ENCODE data around the gene SLN.

SLN gene

DNA sequence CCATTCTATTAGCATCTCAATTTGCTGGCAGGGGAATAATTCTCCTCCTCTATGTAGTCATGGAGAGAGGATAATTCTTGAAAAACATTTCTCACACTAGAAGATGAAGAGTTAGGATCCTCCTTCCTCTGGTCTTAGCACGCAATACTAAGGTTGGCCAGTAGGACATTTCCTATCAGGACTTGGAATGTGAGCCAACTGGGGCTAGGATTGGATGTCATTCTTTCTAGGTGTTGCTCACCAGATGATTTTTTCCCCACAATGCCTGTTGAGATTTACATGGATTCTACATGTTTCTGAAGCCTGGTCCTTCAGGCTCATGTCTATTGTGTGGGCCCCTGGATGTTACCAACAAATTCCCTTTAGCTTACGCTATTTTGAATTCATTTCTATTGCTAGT is 28.0 kb downstream of the SLN start:
- DNase-seq (ENCODE audit: low read depth), result no peak

DNA sequence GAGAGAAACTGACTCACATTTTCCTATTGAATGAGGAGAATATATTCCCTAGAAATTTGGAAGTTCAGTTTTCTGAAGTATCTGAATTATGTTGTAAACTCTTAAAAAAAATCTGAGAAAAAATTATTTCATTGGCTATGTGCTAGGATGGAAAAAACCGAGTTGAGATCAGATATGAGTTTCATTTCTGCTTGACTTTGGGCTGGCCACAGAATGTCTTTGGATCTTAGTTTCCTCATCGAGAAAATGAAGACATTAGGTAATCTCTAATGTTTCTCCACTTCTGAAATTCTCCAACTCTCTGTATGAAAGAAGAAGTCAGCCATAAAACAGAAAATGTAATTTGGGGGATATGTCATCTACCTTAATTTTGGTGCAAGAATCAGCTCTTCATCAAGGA is 28.8 kb downstream of the SLN start:
- no peak for DNase-seq (ENCODE audit: low read depth)

DNA sequence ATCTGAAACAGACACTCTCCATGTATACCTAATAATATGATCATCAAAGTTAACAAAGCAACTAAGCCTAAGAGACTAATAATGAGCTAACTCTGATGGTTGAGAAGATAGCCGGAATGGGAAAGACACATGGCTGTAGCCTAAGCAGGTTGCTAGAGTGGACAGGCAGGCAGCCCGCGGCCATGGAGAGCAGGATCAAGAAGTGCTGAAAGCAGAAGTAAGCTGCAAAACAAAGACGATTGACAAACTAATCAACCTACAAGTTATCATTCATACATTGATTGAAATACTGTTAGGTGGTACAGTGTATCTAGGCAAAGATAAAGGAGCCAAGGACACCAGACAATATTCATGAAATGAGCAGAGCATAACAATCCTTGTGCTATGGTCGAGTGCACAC is 29.3 kb downstream of the SLN start:
- no peak for DNase-seq (ENCODE audit: low read depth)

DNA sequence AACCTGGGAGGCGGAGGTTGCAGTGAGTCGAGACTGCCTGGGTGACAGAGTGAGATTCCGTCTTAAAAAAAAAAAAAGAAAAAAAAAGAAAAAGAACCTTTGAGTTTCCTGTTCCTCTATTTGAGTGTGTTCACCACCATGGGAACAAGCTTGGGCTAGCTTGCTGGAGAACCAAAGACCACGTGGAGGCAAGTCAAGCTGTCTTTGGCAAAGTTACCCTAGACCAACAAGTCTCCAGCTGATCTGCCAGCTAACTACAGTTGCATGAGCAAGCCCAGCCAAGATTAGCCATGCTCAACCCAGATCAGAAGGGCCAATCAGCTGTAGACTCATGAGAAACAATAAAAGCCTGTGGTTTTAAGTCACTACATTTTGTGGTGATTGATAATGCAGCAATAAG is 29.7 kb downstream of the SLN start:
- DNase-seq (ENCODE audit: low read depth), result no peak

DNA sequence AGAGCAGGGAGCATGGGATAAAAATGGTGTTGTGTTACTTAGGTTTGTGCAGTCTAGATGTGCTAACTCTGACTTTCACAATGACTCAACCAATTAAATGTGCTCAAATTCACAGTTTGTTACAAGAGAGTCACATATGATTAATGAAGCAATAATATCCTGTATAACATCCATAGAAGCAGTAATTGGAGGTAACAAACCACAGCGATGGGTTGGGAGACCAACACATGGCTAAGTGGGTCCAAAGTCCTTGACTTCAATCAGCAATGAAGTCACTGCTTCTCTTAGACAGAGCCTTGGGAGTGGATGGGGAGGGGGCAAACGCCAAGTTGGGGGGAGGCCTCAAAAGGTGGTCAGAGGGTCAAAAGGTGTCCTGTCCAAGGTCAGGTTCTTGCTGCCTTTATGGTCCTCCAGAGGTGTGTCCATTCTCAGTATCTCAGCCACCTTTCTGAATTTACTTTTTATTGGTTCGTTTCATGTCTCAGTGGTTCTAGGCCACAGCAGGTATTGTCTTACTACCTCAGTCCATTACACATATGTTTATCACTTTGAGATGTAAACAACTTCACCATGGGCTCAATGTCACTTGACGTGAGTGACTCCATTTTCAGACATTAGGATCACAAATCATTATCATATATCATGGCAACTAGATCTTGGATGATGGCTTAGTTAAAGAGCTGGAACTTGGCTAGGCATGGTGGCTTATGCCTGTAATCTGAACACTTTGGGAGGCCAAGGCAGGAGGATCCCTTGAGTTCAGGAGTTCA is 32.4 kb downstream of the SLN start:
- no peak for DNase-seq (ENCODE audit: low read depth)

DNA sequence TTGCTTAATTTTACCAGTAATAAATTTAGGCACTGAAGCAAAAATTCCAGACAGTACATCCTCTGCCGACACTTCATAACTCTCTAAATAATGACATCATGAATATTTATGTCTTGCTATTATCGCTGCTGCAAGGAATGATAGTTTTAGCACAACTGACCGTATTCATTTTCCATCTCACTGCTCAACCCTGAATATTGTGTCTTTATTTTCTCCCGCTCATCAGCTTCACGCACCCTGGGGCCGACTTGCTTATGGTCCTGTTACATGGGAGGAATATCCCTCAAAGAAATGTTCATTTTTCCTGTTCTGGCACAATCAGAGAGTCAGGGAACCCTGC is 33.3 kb downstream of the SLN start:
- DNase-seq (ENCODE audit: low read depth), result no peak

DNA sequence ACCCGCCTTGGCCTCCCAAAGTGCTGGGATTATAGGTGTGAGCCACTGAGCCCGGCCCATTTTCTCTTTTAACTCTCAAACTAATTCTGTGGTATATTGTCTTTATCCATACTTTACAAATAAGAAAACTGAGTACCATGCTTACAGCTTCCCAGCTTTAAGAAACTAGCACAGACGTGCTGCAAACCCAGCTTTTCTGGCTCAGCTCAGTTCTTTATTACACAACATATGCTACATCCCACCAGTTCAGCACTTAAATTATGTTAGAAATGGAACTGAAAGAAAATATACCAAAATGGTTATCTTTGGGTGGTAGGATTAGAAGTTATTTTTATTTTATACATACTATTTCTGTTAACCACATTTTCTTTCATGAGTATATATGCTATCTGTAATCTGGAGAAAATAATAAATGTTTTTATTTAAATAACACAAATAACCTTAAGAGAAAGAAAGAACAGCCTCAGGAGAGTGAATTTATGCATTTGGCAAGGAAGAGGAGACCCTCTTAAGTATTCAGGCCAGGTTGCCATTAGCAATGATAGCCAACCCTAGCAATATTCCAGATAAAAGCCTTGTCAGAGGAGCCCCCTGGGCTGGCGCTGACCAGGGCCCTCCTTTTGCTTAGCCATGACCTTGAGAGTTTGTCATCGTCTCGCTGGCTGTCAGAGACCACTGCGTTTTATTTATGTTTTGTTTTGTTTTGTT is 33.8 kb downstream of the SLN start:
- no peak for DNase-seq (ENCODE audit: low read depth)

DNA sequence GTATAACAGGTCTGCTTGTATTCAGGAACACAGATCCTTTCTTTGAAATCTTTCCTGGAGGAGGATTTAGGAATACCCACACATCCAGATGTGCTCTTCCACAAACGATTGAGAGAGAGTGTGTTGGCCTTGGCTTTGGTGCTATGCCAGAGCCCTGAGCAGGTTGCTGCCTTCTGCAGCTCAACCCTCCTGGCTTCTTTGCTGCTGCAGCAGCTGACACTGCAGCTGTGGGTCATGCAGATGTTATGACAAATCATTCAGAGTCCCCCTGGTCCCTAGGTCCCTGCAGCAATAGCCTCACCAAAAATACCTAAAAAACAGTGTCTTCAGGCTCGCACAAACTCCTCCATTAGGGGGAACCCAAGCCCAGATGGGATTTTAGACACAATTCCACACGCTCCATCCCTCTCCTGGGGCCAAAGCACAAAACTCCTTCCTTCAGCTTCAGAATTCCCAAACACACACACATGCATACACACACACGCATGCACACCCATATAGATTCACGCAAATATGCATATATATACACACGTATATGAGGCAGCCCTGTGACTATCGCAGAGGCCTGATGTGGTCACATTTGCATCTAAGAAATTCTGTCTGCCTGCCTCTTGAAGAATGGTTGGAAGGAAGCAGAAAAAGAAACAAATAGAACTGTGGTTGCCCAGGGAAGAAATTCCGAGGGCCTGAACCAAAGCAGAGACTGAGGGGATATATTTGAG is 35.4 kb downstream of the SLN start:
- no peak for DNase-seq (ENCODE audit: low read depth)

DNA sequence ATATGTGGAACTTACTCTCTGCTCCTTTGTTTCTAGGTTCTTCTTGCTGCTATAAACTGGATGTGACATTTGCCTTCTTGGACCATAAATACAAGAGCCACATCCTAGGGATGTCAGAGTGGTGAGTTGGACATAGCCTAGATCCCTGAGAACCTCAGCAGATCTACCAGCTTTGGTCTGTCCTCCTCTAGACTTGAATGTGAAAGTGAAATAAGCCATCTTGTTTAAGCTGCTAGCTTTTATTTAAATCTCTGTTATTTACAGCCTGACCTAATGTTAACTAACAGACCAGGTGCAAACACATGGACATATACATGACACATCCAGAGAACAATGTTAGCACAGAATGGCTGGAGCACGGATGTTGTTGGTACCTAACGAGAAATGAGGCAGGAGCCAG is 36.0 kb downstream of the SLN start:
- no peak for DNase-seq (ENCODE audit: low read depth)

DNA sequence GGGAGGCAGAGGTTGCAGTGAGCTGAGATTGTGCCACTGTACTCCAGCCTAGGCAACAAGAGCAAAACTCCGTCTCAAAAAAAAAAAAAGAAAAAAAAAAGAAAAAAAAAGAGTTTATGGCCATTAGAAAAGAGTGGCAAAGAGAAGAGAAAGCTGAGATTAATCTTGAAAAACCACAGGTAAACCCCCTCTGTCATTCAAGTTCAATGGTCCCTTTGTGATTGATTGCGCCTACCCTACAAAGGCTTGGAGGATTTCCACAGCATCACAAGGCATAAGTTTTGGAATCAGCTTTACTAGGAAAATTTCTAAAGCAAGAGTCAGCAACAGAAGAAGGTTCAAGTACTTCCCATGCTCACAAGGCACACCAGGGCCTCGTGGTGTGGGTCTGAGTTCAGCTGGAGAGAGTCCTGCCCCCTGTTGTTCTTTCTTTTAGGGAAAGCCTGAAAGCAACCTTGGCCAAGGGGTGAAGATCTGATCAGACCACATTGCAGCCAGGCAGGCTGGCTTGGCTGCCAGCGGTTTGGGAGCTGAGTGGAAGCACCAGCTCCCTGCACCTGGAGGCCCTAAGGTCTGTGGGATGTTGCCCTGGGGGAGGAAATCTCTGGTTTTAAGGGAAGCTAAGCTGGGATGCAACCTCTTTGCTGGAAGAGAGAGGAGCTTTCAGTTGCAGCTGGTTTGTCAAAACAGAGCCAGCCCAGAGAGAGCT is 41.8 kb downstream of the SLN start:
- DNase-seq (ENCODE audit: low read depth), result no peak

DNA sequence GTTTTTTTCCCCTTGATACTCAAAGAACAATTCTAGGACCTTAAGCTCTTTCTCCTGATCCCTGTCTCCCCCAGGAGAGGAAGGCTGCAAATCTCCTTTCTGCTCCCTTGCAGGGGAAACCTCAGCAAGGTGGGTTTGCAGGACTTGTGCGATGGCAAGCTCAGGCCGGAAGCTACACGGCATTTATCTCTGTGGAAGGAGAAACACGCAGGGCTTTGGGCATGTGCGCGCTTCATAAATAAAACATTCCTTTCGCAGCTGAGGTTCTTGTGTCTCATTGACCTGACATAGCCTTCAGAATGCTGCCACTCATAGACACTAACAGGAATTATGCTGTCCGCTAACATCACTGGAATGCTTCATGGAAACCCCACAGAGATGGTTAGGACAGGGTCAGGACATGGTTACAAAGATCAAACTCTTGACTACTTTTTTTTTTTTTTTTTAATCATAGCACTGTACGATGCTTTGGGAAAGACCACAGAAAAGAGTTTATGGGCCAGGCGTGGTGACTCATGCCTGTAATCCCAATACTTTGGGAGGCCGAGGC is 42.6 kb downstream of the SLN start:
- no peak for DNase-seq (ENCODE audit: low read depth)

DNA sequence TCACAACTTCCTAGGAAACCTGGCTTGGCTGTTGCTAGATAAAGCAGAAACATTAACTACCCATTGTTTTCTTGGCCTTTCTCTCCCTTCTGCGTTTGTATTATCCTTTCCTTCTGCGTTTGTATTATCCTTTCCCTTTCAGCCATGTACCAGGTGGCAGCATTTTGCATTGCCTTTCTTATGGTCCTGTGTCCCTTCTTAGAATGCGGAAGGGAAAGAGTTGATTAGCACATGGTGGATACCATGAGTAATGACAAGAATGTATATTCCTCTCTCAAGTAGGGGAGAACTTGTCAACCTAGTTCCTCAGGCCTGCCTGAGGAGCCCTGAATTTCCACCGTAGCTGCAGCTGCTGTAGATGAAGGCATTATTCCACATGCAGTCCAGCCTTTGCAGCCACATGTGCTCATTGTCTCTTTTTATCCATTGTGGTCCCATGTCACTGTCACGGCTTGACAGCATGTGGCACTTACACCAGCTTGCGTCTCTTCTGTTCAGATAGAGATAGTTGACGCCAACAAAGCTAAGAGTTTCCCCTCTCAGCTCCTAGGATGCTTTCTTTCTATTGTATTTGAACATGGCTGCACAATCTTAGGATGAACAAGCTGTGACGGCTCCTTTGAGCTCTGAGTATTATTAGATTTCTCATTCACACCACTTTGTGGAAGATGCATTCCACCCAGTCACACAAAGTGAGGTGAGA is 44.8 kb downstream of the SLN start:
- no peak for DNase-seq (ENCODE audit: low read depth)

DNA sequence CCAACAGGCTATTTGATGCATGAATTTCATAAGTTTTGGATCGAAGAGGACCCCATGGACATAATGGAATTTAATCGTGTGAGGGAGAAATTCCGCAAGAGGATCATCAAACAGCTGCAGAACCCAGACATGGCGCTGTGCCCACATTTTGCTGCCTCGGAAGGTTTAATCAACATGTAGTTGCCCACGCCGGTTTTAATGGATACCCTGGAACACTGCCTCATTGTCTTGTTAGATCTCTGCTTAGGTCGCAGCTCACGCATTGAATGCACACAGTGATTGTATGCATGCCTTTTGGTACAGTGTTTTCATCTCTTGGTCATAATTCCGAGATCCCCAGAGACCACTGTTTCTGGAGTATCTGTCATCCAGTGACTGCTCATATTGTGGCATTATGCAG is 46.8 kb downstream of the SLN start:
- DNase-seq (ENCODE audit: low read depth), result no peak

DNA sequence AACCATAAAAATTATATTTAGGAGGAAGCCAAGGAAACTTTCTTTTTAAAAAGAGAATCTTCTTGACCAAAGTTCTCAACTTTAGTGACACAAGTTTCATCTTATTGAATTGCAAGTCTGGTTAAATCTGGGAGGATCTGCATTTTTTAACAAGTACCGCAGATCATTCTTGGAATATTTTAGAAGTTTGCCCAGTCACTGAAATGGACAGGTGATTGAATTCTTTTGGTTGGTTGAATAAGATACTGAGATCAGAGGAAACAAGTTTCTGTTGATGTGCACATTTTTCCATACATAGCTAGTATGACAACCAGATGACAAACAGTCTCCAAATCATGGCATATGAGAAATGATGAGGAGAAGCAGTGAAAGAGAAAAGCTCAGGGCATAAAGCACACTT is 50.2 kb downstream of the SLN start:
- no peak for DNase-seq (ENCODE audit: low read depth)

DNA sequence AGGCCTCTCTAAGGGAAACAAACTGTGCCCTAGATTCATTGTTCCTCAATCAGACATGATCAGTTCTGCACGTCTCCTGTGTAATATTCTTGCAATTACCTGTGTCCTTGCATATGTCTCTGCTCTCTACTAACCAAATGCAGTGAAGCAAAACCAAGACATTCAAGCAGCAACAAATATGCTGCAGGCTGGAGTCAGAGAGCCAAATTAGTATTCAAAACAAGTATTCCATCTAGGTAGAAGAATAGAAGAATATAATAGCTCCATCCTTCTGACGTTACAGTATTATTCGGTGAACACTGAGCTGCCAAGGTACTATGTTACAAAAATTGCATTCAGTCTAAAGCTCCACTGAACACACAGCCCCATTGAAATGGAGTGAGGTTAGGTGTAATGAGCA is 51.8 kb downstream of the SLN start:
- no peak for DNase-seq (ENCODE audit: low read depth)

DNA sequence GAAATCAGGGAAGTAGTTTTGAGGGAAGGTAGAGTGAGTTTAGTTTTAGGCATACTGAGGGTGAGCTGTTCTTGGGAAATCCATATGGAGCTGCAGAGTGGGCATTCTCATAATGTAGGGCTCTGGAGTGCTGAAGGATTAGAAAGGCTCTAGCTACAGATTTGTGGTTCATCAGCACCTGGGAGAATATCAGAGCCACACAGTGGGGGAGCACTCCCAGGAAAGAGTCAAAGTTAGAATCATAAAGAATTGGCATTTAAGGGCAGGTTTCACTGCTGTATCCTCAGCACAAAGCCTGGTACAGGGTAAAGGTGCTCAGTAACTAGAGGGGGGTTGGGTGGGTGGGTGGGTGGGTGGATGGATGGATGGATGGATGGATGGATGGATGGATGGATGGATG is 52.5 kb downstream of the SLN start:
- DNase-seq (ENCODE audit: low read depth), result no peak

All from fibroblast of gingiva (primary cell).